Ectodermal cell (in vitro differentiated cells): ENCODE measurements around the gene NAA15.
"Not testable (repeated sequence)": the region's sequence is repeated elsewhere in the genome, so short reads cannot be mapped to it uniquely, and the experiment has no call there.

ENCODE experiments used
- H3K27ac ChIP-seq: 2 replicates; pipeline ENCODE4 v1.7.0; 2013; ENCODE audit warnings: mild to moderate bottlenecking, low read depth, low read length; ENCODE audit not compliant: insufficient read depth, poor library complexity, severe bottlenecking
- H3K27me3 ChIP-seq: 2 replicates; pipeline ENCODE4 v1.7.0; 2013; ENCODE audit warnings: mild to moderate bottlenecking, low read length; ENCODE audit not compliant: insufficient read depth, control insufficient read depth, poor library complexity, severe bottlenecking
- H3K36me3 ChIP-seq: one replicate; pipeline ENCODE4 v1.7.0; 2013; ENCODE audit warnings: low read length; ENCODE audit not compliant: control insufficient read depth, insufficient read depth
- H3K4me1 ChIP-seq: one replicate; pipeline ENCODE4 v1.7.0; 2013; ENCODE audit warnings: low read length; ENCODE audit not compliant: control insufficient read depth, insufficient read depth
- H3K4me3 ChIP-seq: 2 replicates; pipeline ENCODE4 v1.7.0; 2013; ENCODE audit warnings: low read depth, low read length, control low read depth; ENCODE audit not compliant: insufficient read depth
- H3K9me3 ChIP-seq: 2 replicates; pipeline ENCODE4 v1.7.0; 2013; ENCODE audit warnings: mild to moderate bottlenecking, low read length, moderate library complexity; ENCODE audit not compliant: control insufficient read depth
- WGBS, 2 experiments: methylation state at CpG; one replicate each; pipeline ENCODE4 v1.1.7; 2013; ENCODE audit warnings: missing lambda C conversion rate in 2 of 2; 5-methylcytosine and 5-hydroxymethylcytosine counted together

Gene NAA15

DNA sequence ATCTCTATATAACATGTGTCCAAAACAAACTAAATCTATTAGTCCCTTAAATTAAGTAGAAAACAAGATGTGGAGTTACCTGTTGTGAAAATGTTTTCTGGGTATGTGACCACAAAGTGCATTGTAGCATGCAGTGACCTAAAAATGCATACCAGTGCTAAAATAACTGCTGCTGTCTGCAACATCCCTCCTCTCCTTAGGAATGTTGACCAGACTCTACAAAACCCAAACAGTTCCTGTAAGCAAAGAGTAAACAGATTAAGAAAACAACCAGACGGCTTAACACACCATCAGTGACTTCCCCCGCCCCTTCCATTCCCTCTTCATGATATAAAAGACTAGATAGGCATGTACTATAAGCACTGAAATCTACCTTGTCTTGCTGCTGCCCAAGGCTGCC is 136.8 kb downstream of the NAA15 start:
- Histone ChIP-seq H3K4me3 (no peak overlapping the region), H3K4me1 (no peaks in the 10 kb centered on the region), H3K27me3 (no peaks in the 10 kb centered on the region), H3K36me3 (peaks cover 5% of the 10 kb centered on the region), H3K9me3 (no peaks in the 10 kb centered on the region), H3K27ac (no peak overlapping the region)
- WGBS, 2 experiments: 91 to 95% methylated on average over 2 of the region's 2 CpGs

DNA sequence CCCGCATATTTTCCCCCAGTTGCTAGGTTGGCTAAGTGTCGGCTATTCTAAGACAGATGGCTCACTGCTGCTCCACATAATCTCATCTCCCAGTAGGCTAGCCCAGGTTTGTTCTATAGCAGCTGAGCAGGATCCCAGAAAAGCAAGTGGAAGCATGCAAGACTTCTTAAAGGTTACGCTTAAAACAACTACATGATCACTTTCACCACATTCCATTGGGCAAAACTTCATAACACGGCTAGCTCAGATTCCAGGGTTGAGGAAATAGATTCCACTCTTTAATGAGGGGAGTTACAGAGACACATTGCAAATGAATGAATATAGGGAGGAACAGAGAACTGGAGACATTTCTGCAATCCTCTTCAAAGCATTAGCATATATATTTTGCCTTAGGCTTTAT is 139.7 kb downstream of the NAA15 start:
- no peaks in the 10 kb centered on the region for H3K9me3 ChIP-seq
- H3K36me3 ChIP-seq: peaks cover 5% of the 10 kb centered on the region
- H3K27ac ChIP-seq: no peak overlapping the region
- no peaks in the 10 kb centered on the region for H3K27me3 ChIP-seq
- H3K4me3 ChIP-seq: no peak overlapping the region
- WGBS, 2 experiments: 85 to 97% methylated on average over 4 of the region's 4 CpGs
- no peaks in the 10 kb centered on the region for H3K4me1 ChIP-seq

DNA sequence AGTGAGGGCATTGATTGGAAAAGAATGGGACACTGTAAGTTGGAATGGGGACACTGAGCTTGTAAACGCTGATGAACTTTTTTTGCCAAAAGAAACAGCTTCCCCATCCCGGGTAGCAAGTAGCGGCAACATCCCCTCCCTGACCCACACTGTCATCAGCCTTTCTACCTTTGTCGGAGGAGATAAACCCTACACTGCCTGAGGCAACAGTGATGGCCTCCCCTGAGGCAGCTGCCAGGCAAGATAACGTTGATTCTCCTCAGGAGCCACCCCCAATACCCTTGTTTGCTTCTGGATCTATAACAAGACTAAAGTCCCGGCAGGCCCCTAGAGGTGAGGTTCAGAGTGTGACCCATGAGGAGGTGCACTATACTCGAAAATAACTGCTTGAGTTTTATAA is 142.4 kb downstream of the NAA15 start:
- WGBS, 2 experiments: 86 to 91% methylated on average over 7 of the region's 7 CpGs
- H3K27me3 ChIP-seq: no peaks in the 10 kb centered on the region
- no peaks in the 10 kb centered on the region for H3K9me3 ChIP-seq
- peaks cover 5% of the 10 kb centered on the region for H3K36me3 ChIP-seq
- H3K27ac ChIP-seq: no peak overlapping the region
- no peak overlapping the region for H3K4me3 ChIP-seq
- no peaks in the 10 kb centered on the region for H3K4me1 ChIP-seq

DNA sequence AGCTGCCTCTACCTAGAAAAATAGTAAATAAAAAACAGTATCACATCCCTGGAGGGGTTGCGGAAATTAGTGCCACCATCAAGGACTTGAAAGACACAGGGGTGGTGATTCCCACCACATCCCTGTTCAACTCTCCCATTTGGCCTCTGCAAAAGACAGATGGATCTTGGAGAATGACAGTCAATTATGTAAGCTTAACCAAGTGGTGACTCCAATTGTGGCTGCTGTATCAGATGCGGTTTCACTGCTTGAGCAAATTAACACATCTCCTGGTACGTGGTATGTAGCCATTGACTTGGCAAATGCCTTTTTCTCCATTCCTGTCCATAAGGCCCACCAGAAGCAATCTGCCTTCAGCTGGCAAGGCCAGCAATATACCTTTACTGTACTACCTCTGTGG is 143.6 kb downstream of the NAA15 start:
- not testable (repeated sequence) for H3K36me3 ChIP-seq, H3K27ac ChIP-seq, H3K4me1 ChIP-seq, H3K27me3 ChIP-seq, H3K4me3 ChIP-seq, H3K9me3 ChIP-seq
- WGBS, 2 experiments: 64 to 65% methylated on average over 3 of the region's 3 CpGs

DNA sequence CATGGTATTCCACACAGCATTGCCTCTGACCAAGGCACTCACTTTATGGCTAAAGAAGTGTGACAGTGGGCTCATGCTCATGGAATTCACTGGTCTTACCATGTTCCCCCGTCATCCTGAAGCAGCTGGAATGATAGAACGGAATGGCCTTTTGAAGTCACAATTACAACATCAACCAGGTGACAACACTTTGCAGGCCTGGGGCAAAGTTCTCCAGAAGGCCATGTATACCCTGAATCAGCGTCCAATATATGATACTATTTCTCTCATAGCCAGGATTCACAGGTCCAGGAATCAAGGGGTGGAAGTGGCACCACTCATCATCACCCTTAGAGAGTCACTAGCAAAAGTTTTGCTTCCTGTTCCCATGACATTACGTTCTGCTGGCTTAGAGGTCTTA is 145.8 kb downstream of the NAA15 start:
- not testable (repeated sequence) for H3K27me3 ChIP-seq, H3K9me3 ChIP-seq, H3K36me3 ChIP-seq, H3K4me1 ChIP-seq, H3K27ac ChIP-seq, H3K4me3 ChIP-seq
- 94 to 95% methylated on average over 4 of the region's 4 CpGs for WGBS, 2 experiments

DNA sequence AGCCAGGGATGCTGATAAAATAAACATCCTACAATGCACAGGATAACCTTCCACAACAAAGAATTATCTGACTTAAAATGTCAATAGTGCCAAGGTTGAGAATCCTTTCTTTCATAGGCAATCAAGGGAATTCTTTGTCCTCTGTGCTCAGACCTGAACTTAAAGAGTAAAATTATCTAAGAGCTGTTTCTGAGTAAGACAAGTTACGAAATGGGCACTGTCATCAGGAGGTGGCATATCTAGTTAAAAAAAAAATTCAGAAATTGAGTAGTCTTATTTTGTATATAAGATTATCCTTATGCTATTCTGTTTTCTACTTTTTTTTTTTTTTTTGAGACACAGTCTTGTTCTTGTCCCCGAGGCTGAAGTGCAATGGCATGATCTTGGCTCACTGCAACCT is 149.3 kb downstream of the NAA15 start:
- Histone ChIP-seq H3K9me3 (no peaks in the 10 kb centered on the region), H3K4me3 (no peak overlapping the region), H3K4me1 (peaks cover 6% of the 10 kb centered on the region), H3K27me3 (no peaks in the 10 kb centered on the region), H3K36me3 (no peaks in the 10 kb centered on the region), H3K27ac (no peak overlapping the region)
- 89 to 99% methylated on average over 2 of the region's 2 CpGs for WGBS, 2 experiments

DNA sequence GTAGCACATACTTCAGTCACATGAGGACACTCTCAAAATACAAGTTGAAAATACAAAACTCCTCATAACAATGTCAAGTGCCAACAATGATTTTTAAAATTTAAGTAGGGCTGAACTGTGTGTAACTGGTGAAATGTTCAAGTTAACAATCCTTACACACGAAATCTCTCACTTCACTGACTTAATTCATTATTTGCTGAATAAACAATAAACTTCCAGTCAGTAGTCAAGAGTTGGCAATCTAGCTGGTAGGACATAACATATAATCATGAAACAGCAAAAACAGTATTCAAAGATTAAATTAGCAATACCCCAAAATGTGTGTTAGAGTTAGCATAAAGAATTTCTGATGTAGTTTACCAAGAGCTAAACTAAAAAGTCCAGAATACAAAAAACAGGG is 150.7 kb downstream of the NAA15 start:
- H3K27me3 ChIP-seq: no peaks in the 10 kb centered on the region
- H3K4me3 ChIP-seq: no peak overlapping the region
- peaks cover 11% of the 10 kb centered on the region for H3K4me1 ChIP-seq
- no peaks in the 10 kb centered on the region for H3K9me3 ChIP-seq
- no peaks in the 10 kb centered on the region for H3K36me3 ChIP-seq
- no peak overlapping the region for H3K27ac ChIP-seq
- 67 to 100% methylated on average over 1 of the region's 1 CpG for WGBS, 2 experiments

DNA sequence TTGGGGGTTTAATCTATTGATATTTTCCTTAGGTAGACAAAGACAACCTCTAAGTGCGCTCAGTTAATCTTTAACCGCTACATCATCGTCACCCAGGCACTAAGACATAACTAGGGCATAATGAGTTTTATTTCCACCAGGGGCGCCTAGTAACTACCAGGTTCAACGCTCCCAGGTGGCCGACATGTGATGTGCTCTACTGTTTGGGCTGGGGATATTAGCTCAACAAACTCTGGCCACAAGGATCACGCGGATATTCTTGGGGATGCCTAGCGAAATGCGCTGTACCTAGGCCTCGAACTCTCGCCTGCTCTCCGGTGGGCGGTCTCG is 151.7 kb downstream of the NAA15 start:
- H3K27ac ChIP-seq: peak overlapping the region; percentile 80

DNA sequence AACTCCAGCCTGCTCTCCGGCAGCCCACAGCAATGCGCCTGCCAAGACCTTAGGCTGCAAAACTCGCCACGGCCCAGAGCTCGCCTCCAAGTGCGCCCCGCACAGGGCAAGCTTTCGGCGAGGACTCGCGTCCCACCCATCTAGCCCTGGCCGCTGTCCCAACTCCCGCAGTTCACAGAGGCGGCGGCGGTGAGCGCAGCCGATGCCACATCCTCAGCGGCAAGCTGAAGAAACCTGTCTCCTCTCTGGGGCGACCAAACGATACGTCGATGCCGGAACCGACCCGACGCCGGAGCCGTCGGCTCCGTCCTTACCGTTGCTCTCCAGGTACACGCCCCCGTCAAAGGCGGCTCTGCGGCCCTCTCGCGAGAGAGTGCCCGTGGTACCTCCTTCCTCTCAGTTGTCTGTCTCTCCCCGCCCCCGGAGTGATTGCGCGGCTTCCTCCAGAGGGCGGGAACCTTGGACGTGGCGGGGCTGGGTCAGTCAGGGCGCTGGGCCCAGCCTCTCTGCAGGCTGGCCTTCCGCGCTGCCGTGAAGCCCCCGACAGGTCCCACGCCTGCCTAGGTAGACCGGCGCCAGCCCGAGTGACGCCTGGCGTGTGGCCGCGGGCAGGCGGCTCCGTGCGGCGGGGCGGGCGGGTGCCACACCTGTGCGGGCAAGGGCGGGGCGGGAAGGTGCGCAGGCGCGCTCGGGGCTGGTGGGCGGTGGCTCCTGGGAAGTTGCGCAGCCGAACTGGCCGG is 152.2 kb downstream of the NAA15 start:
- H3K36me3 ChIP-seq: no peaks in the 10 kb centered on the region
- H3K27ac ChIP-seq: peak overlapping the region; percentile 80
- 0% methylated on average over 76 of the region's 76 CpGs for WGBS, 2 experiments
- peaks cover 11% of the 10 kb centered on the region for H3K4me1 ChIP-seq
- H3K27me3 ChIP-seq: no peaks in the 10 kb centered on the region
- peak overlapping the region; percentile 59 for H3K4me3 ChIP-seq
- no peaks in the 10 kb centered on the region for H3K9me3 ChIP-seq

More for the DNA sequence above, 151.7 kb downstream of the NAA15 start:
- 3 to 5% methylated on average over 15 of the region's 15 CpGs for whole genome bisulfite sequencing, 2 experiments
- Histone ChIP-seq H3K4me1 (peaks cover 11% of the 10 kb centered on the region), H3K9me3 (no peaks in the 10 kb centered on the region), H3K36me3 (no peaks in the 10 kb centered on the region), H3K27me3 (no peaks in the 10 kb centered on the region), H3K4me3 (peak overlapping the region; percentile 59)

DNA sequence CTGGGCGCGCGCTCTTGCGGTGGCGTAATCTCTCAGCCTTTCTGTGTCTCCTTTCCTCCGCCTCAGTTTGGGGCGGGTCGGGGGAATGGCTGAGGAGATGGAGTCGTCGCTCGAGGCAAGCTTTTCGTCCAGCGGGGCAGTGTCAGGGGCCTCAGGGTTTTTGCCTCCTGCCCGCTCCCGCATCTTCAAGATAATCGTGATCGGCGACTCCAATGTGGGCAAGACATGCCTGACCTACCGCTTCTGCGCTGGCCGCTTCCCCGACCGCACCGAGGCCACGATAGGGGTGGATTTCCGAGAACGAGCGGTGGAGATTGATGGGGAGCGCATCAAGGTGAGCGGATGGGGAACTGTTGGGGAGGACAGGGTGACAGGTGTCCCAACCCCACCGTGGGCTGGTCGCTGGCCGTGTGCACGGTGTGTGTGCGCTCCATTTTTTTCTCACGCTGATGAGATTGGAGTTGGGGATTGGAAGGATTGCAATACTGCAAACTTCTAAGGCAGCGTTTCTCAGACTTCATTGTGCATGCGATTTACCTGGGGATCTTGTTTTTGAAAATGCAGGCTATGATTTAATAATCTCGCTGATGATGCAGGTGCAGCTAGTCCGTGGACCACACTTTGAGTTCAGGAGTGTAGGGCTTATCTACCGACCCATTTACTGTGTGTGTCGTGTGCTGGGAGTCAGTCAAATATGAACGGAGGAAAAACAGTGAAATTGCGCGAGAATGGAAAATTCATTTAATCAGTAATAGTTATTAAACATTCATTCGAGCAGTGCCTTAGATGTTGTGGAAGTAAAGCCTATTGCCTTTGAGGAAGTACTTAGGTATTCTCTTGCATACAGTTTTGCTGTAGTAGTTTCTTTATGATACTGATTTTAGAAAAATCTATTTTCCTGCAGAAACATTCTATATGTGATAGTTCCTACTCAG is 153.1 kb downstream of the NAA15 start, which contains the start of gene RAB33B:
Gene RAB33B (plus strand): TSS at position 11 of the 935 bp plus-strand sequence. CDS start 75 bp downstream, at position 86.
- WGBS, 2 experiments: 5% methylated on average over 46 of the region's 46 CpGs
- Histone ChIP-seq H3K9me3 (no peaks in the 10 kb centered on the region), H3K27me3 (no peaks in the 10 kb centered on the region), H3K4me1 (peaks cover 11% of the 10 kb centered on the region), H3K27ac (peak within 1 kb of the TSS; percentile 80), H3K36me3 (no peaks in the 10 kb centered on the region), H3K4me3 (peak within 1 kb of the TSS; percentile 59)
